Upper lobe of left lung (tissue), 6 donors: ENCODE data around the gene FCGR1A. TPM values are rescaled to one million over a fixed set of nuclear protein-coding genes. Genes with fewer than 3 reads are reported as not detected.
A peak's percentile ranks its signal among the peaks of the same experiment; 100 is the strongest.
"Not testable (repeated sequence)": the region's sequence is repeated elsewhere in the genome, so short reads cannot be mapped to it uniquely, and the experiment has no call there.

ENCODE experiments used
- ATAC-seq, 2 donors: fragments of 200-7000 bp; cut with Tn5 transposase; one replicate each; pipeline ENCODE4 v1.9.1; 2022; ENCODE audit warnings: mild to moderate bottlenecking in 2 of 2, moderate library complexity in 2 of 2; ENCODE audit not compliant: low FRiP score in 2 of 2
- DNase-seq, 2 donors: peaks; one replicate each; pipeline ENCODE4 v3.0.0-alpha.2; 2019 to 2020
- H3K27ac ChIP-seq, 4 donors: fragments of 200-600 bp; sonication (generic); one replicate each; pipeline ENCODE4 v1.5.1; 2016 to 2019
- H3K27me3 ChIP-seq, 4 donors: fragments of 200-600 bp; sonication (generic); one replicate each; pipeline ENCODE4 v1.5.1; 2017 to 2019
- H3K36me3 ChIP-seq, 4 donors: fragments of 200-600 bp; sonication (generic); one replicate each; pipeline ENCODE4 v1.5.1; 2016 to 2019
- H3K4me1 ChIP-seq, 4 donors: fragments of 200-600 bp; sonication (generic); one replicate each; pipeline ENCODE4 v1.5.1; 2018 to 2019
- H3K4me3 ChIP-seq, 4 donors: fragments of 200-600 bp; sonication (generic); one replicate each; pipeline ENCODE4 v1.5.1; 2017 to 2019; ENCODE audit warnings: mild to moderate bottlenecking in 2 of 4, moderate library complexity in 1 of 4
- H3K9me3 ChIP-seq, 4 donors: fragments of 200-600 bp; sonication (generic); one replicate each; pipeline ENCODE4 v1.5.1; 2018 to 2019
- CTCF ChIP-seq, 6 experiments: fragments of 450-650 bp in 4 of 6; fragments of 200-600 bp in 2 of 6; sonication (generic) in 2 of 6; IDR thresholded peaks; one replicate each; pipeline ENCODE4 v1.5.1; 2016 to 2019; ENCODE audit warnings: antibody characterized with exemption in 6 of 6
- POLR2A ChIP-seq, 4 donors: fragments of 450-650 bp; IDR thresholded peaks; one replicate each; pipeline ENCODE4 v1.5.1; 2016 to 2017; ENCODE audit warnings: antibody characterized with exemption in 4 of 4, mild to moderate bottlenecking in 2 of 4
- WGBS, 2 donors: methylation state at CpG; one replicate each; pipeline ENCODE4 v1.1.5; 2017 to 2018; 5-methylcytosine and 5-hydroxymethylcytosine counted together
- total RNA-seq, 6 donors: library from RNA; depleted of rRNA in 4 of 6; stranded (reverse); fragments of >200 nt in 4 of 6; gene quantifications; one replicate each; pipeline versions ENCODE4 v1.1.0 to v1.2.1, GENCODE V29; 2016 to 2021
- donor health status: DM: no; HTN: no; CAD: no; lungs with moderate emphysema.
- donor health status: DM: no; HTN: yes; CAD: no; lungs with severe emphysema.

Gene FCGR1A
- 10 to 100 TPM; 12.8 to 52.7 (median 26.3) TPM for total RNA-seq

DNA sequence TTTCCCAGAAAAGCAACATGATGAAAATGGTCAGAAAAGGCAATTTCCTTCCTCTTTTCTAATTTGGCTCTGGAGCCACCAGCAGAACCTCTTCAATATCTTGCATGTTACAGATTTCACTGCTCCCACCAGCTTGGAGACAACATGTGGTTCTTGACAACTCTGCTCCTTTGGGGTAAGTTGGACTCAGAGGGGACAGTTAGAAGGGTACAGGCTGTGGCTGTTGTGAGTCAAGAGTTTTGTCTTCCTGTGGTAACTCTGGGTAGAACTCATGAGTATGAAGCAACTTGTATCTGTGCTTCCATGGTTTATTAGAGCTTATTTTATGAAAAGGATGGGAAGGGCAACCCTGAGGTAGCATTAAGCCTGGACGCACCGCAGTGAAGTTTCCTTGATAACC is at the start of gene FCGR1A:
Gene FCGR1A (plus strand): TSS at position 95 of the 400 bp plus-strand sequence. CDS start 50 bp downstream, at position 145.
- H3K9me3 ChIP-seq, H3K27ac ChIP-seq, H3K27me3 ChIP-seq, H3K4me3 ChIP-seq, DNase-seq, H3K4me1 ChIP-seq, H3K36me3 ChIP-seq: not testable (repeated sequence)
- peak in 1 of 2 donors; percentile 17 for ATAC-seq
- no CpG with 5 or more reads among the region's 2 CpGs for WGBS, 2 donors

- WGBS, 2 donors: 88% methylated on average over 1 of the region's 2 CpGs; no CpG with 5 or more reads in 1 of the 2 donors
- not testable (repeated sequence) for DNase-seq, H3K27ac ChIP-seq, H3K27me3 ChIP-seq, H3K9me3 ChIP-seq, H3K4me3 ChIP-seq, H3K4me1 ChIP-seq, H3K36me3 ChIP-seq
- ATAC-seq: peak in 1 of 2 donors; percentile 70
Measured at GRCh38 chr1:149732781-149733180, 49.7 kb upstream of the FCGR1A start.

DNA sequence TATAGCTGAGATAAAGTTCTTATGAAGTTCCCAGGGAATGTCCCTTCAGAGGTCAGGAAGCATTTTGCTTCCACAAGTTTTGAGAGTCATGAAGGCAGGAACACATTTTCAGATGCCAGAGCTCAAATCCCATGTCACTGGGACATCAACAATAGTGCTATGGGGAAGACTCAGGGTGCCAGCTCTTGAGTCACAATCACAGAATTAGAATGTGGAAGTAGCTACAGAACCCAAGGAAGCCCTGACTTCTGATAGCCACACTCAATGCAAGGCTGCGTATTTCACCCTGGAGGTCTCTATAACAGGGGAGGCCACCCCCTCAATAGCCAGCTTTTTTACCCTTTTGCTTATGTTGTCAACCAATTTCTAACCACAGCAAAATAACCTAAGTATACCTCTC is 47.8 kb upstream of the FCGR1A start:
- not testable (repeated sequence) for DNase-seq, H3K9me3 ChIP-seq, H3K36me3 ChIP-seq, H3K27me3 ChIP-seq, H3K27ac ChIP-seq, H3K4me3 ChIP-seq, H3K4me1 ChIP-seq
- 50 to 80% methylated on average over 1 of the region's 1 CpG for WGBS, 2 donors
- ATAC-seq: peak in 1 of 2 donors; percentile 55

DNA sequence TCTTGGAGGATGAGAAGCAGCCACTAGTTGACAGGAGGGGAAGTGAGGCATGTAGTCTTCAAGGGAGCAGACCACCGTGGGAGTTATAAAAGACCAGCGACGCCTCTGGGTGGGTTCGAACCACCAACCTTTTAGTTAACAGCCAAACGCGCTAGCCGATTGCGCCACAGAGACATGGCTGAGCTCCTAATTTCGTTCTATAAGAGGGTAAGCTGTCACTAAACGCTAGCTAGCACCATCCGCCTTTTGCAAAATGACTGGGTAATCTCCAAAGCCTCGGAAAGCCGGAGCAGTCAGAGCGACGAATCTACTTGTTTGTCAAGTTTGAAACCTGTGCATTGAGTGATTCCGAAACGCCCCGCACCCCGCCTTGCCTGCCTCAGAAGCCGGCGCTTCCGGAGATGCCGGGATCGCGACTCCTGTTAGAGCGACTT is 42.3 kb upstream of the FCGR1A start:
- H3K4me3 ChIP-seq: peak overlapping the region in 3 of 4 donors; percentile 14 to 35 (median 26)
- ATAC-seq: peak in 1 of 2 donors; percentile 26
- H3K9me3 ChIP-seq, H3K4me1 ChIP-seq, H3K27me3 ChIP-seq, H3K27ac ChIP-seq, H3K36me3 ChIP-seq: not testable (repeated sequence)
- DNase-seq: peak; percentile 38 to 63
- 6 to 12% methylated on average over 18 to 26 of the region's 26 CpGs for WGBS, 2 donors

GRCh38 chr1:149740590-149741230 is 41.8 kb upstream of the FCGR1A start:
- H3K27ac ChIP-seq, H3K4me1 ChIP-seq, ATAC-seq, H3K27me3 ChIP-seq, DNase-seq, H3K36me3 ChIP-seq, H3K9me3 ChIP-seq: not testable (repeated sequence)
- 27 to 31% methylated on average over 8 of the region's 13 CpGs for WGBS, 2 donors
- H3K4me3 ChIP-seq: peak overlapping the region in 3 of 4 donors; percentile 14 to 35 (median 26)

- ATAC-seq, H3K27ac ChIP-seq, H3K4me1 ChIP-seq, H3K27me3 ChIP-seq, DNase-seq, H3K9me3 ChIP-seq, H3K36me3 ChIP-seq, H3K4me3 ChIP-seq: not testable (repeated sequence)
- WGBS, 2 donors: 50 to 92% methylated on average over 1 to 2 of the region's 5 CpGs
Measured at GRCh38 chr1:149741914-149742313, 40.6 kb upstream of the FCGR1A start.

DNA sequence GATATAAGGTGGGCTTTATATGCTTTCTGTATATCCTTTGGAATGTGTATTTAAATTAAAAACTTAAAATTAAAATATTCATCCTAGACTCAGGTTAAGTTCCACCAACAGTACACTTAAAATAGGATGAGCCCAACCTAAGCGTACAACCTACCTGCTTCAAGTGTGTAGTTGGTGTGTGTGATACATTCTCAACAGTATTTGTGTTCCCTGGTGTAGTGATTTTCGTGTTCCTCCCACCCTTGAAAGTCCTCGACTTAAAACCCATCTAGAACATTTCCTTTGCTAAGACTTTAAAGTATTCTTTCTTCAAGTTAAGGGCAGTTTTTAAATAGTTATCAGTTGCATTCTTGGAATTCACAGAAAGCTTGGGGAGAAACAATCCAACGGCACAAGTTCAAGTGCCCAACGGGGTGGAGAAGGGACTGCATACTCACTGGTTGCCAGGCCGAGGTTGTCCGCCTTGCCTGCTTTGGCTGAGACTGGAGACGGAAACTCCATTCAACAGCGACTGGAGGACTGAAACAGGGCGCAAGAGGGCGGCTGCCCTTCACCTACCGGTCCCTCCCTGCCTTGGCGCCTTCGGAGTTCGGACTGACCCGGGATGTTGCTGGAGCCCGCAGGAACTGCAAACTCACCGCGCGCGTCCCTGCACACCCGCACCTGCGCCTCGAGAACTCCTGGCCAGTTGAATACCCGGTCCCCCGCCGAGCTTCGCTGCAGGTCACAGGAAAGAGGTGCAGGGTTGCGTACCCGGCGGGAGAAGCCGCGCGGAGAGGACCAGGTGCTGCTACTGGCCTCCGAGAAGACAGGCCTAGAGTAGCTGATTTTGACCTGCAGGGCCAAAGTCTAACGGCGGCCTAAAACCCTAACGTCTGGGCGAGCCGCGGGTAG is 35.8 kb upstream of the FCGR1A start:
- ATAC-seq: peak; percentile 81 to 92
- TF ChIP-seq POLR2A (IDR thresholded peaks at IDR 0.05): peak in 1 of 4 donors; percentile 31
- peak in 1 of 6 experiments; percentile 12 for TF ChIP-seq CTCF (IDR thresholded peaks at IDR 0.05)
- Histone ChIP-seq H3K27ac (peak overlapping the region in 3 of 4 donors; percentile 30 to 76 (median 69)), H3K4me3 (peak overlapping the region in 3 of 4 donors; percentile 25 to 41 (median 35))
- H3K27me3 ChIP-seq, H3K36me3 ChIP-seq, H3K9me3 ChIP-seq, H3K4me1 ChIP-seq: not testable (repeated sequence)
- WGBS, 2 donors: 27 to 30% methylated on average over 5 of the region's 41 CpGs
- DNase-seq: peak; percentile 67 to 85

DNA sequence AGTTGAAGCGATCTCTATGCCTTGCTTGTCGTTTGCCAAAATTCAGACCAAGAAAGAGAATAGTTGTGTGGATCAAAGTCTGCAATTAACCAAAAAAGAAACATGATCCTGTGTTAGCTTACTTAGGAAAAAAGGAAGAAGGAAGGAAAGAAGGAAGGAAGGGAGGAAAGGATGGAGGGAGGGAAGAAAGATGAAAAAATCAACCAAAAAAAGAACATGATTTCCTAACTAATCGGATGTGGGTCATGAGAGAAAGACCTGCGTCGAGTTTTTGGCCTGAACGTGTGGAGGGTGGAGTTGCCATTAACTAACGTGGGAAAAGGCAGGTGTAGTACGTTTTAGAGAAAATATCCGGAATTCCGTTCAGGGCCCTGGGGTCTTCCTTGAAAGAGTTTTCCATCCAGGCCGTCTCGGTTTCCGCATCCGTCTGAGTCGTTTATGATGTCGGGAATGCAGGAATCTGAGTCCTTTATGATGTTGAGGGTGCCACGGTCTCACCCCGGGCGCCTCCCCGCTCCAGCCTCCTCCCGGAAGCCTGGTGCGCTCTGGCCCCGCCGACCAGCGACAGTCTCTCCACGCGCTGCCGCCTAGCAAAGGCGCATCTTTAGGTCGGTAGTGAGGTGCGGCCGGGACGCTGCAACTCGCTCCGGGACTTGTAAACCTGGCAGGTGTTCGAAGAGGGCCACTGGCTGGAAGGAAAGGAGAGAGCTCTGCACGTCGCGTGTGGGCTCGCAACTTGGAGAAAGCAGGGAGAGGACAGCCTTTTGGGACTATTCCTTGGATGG is 34.9 kb upstream of the FCGR1A start:
- peak overlapping the region in 3 of 4 donors; percentile 10 to 25 (median 18) for H3K4me3 ChIP-seq
- H3K4me1 ChIP-seq, H3K27me3 ChIP-seq, H3K27ac ChIP-seq, DNase-seq, H3K9me3 ChIP-seq, H3K36me3 ChIP-seq: not testable (repeated sequence)
- WGBS, 2 donors: 9 to 23% methylated on average over 17 to 30 of the region's 40 CpGs
- ATAC-seq: peak; percentile 73 to 75

DNA sequence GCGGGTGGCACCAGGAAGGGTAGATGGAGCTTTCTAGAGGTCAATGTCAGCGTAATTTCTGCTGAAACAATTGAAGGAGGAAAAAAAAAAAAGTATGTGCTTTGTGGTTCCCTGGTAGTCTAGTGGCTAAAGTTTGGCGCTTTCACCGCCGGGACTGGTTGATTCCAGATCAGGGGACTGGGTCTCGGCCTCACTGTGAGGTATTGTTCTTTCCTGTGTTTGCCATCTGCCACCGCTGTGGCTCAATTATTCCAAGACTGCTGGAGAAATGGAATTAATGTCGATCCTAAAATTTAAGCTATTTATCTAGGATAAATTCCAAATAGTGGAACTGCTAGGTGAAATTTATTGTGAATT is 34.4 kb upstream of the FCGR1A start:
- WGBS, 2 donors: 24 to 35% methylated on average over 8 of the region's 8 CpGs
- H3K27me3 ChIP-seq, H3K4me1 ChIP-seq, H3K27ac ChIP-seq, ATAC-seq, H3K9me3 ChIP-seq, H3K36me3 ChIP-seq: not testable (repeated sequence)
- DNase-seq: peak in 1 of 2 donors; percentile 26
- peak overlapping the region in 3 of 4 donors; percentile 10 to 25 (median 18) for H3K4me3 ChIP-seq

- not testable (repeated sequence) for H3K27ac ChIP-seq, H3K36me3 ChIP-seq, ATAC-seq
Measured at GRCh38 chr1:149750562-149750961, 31.9 kb upstream of the FCGR1A start.

GRCh38 chr1:149752186-149752585 is 30.3 kb upstream of the FCGR1A start:
- 91% methylated on average over 1 of the region's 1 CpG; no CpG with 5 or more reads in 1 of the 2 donors for WGBS, 2 donors
- not testable (repeated sequence) for DNase-seq, H3K4me1 ChIP-seq, H3K9me3 ChIP-seq, H3K36me3 ChIP-seq, H3K4me3 ChIP-seq, H3K27ac ChIP-seq, ATAC-seq, H3K27me3 ChIP-seq

More at GRCh38 chr1:149750562-149750961, 31.9 kb upstream of the FCGR1A start:
- not testable (repeated sequence) for DNase-seq, H3K27me3 ChIP-seq, H3K9me3 ChIP-seq, H3K4me1 ChIP-seq, H3K4me3 ChIP-seq
- WGBS, 2 donors: 33 to 69% methylated on average over 1 to 2 of the region's 2 CpGs
